HG03139 (cell line): ENCODE data around the gene TRDMT1.

Experiments used
- ATAC-seq: cut with Tn5 transposase; IDR thresholded peaks from one replicate; pipeline ENCODE4 v1.9.1; 2021; ENCODE audit not compliant: unreplicated experiment

Gene TRDMT1

DNA sequence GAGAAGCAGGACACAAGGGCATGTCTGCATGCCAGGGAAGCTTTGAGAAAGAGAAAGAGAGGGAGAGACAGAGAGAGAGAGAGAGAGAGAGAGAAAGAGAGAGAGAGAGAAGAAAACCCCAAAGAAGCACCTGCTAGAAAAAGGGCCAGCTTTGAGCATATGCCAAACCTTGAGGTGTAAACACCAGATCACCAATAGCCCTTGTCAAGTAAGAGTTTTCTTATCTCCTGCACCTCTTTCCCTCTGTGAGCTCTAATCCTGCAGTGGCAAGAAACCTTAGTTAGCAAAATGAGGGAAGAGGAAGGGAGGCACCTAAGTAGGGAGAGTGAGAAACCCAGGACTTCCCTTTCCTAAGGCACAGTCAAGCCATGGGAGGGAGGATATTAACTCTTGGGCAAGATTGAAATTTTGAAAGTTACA lies 11.3 kb upstream of the TRDMT1 start:
- ATAC-seq: no peak

DNA sequence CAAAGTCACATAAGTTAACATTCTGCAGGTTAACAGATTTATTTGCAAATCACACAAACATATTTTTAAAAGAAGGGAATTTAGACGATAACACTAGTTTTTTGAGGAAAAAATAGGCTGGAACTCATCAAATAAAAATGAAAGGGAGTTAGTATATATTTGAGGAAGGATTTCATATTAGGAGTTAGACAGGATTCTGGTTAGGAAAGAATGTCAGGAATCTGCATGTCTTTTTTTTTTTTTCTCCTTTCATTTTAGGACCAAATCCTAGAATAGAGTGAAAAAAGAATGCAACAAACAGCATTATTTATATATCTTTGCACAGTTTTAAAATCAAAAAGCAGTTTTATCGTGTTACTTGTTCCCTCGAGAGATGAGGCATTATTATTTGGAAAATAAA lies 8.9 kb upstream of the TRDMT1 start:
- no peak for ATAC-seq

DNA sequence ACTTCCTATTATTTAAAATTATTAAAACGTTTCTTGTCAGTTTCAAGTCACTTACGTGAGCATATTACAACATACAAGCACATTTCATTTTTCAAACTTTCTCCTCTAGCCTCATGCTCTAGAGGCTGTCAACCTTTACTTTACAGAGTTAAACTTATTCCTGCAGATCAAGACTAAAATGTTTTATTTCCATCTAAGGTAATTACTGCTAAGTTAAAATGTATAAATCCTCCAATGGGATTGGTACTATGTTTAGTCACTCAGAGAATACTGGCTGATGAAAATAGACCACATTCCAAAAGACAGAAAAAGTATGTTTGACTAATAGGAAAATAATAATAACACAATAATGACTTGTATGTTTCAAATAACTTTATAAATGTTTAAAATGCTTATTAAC lies 8.4 kb upstream of the TRDMT1 start:
- no peak for ATAC-seq

DNA sequence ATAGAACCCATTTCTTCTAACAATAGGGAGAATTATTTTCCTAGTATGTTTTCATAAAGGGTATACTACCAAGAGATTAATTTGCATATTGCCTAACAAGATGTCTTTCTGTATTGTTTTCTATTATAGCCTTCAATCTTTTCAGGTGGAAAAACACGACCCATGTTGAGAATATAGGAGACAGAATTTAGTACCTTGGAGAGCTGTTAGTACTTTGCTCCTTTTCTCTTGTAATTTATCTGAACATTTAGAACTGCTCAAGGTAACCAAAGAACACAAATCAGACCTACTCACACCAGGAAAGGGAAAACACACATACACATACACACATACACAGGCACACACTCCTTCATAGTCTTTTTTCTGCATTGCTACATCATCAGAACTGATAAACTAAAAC lies 7.8 kb upstream of the TRDMT1 start:
- ATAC-seq: no peak

DNA sequence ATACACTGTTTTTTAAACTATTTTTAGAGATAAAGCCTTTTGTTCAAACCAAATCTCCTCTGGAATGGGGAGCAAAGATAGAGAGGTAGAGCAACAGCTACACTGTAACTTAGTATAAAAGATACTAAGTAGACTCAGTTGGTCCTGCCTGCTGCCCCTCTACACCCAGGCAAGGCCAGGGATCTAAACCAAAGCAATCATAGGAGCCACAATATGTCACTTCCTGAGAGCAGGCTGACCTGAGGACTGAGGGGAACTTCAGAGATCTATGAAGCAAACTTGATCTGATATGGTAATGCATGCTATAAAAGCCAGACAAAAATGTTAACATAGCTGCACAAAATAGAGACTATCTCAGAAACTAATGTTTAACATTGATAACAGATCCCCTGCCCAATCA lies 7.0 kb upstream of the TRDMT1 start:
- no peak for ATAC-seq

DNA sequence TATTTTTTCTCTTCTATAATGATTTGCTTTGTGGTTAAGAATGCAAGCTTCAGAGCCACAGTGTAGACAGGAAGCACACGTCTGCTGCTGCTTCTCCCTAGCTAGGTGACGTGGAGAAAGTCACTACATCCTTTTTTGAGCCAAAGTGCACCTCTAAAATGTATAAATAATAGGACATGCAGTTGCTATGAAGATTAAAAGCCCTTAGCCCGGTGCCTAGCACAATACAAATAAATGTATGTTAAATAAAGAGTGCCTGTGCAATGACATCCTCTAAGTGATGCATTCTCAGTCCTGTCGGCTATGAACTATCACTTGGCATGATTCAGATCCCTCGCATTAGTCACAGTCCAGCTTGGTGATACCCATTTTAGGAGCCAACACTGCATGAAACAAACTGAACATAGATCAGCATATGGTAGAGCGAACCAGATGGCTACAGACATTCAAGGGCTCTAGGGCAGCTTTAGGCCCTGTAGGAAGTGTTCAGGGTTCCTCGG lies 4.8 kb upstream of the TRDMT1 start:
- peak; percentile 54 for ATAC-seq

DNA sequence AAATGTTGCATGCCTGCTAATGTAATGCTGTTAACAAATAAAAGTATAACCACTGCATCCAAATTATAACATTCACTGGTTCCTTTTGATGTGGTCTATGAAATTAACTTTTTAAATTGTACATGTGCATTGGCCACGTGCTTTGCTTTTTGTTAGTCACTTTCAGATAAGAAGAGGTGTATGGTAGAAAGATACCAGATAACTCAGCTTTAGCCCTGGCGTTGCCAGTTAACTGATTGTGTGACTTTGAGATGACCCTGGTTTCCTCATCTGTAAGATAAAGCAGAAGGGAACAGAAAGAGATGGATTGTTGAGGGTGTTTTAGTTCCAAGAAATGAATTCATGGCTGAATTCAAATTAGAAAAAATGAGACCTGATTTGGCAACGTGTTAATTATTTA lies 1.9 kb upstream of the TRDMT1 start:
- no peak for ATAC-seq

DNA sequence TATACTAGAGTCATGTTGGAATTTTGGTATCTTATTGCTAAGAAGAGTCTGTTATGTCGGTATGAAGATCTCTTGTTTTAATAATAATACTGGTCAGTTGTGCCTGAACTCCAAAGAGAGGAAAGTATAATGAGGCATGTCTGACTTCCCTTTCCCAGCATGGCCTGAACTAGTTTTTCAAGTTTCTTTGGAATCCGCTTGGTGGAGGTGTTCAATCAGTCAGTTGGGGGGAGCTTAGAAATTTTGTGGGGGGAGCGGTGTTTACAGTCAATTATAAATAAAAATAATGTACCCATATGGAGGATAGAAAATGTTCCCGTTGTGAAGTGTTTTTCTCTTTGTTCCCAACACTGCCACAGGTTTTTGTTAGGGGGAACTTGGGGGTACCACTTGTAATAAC lies 1.5 kb upstream of the TRDMT1 start:
- no peak for ATAC-seq

DNA sequence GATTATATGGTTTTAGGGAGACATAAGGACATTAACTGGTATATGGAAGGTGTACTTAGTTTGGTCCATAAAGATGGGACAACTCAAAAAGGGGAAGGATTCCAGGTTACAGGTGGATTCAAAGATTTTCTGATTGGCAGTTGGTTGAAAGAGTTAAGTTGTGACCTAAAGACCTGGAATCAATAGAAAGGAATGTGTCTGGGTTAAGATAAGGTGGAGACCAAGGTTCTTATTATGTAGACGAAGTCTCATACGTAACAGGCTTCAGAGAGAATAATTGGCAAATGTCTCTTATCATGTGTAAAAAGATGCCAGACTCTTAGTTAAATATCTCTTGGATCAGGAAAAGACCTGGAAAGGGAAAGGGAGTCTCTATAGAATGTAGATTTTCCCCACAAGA lies 1.0 kb upstream of the TRDMT1 start:
- ATAC-seq: no peak

DNA sequence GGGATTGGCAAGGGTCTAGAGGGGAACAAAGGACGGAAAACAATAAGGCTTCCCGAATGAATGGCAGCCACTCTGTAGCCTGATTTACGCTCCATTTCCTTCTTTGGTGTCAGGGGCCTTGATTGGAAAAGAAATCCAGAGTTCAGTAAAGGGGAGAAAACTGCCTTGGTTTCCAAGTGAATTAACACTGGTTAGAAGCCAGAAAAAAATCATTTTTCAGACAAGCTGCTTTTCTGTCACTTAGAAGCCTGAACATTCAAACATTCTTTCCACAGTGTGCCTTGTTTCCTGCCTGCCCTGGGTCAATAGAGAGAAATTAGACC lies 283 bp upstream of the TRDMT1 start:
- no peak for ATAC-seq

DNA sequence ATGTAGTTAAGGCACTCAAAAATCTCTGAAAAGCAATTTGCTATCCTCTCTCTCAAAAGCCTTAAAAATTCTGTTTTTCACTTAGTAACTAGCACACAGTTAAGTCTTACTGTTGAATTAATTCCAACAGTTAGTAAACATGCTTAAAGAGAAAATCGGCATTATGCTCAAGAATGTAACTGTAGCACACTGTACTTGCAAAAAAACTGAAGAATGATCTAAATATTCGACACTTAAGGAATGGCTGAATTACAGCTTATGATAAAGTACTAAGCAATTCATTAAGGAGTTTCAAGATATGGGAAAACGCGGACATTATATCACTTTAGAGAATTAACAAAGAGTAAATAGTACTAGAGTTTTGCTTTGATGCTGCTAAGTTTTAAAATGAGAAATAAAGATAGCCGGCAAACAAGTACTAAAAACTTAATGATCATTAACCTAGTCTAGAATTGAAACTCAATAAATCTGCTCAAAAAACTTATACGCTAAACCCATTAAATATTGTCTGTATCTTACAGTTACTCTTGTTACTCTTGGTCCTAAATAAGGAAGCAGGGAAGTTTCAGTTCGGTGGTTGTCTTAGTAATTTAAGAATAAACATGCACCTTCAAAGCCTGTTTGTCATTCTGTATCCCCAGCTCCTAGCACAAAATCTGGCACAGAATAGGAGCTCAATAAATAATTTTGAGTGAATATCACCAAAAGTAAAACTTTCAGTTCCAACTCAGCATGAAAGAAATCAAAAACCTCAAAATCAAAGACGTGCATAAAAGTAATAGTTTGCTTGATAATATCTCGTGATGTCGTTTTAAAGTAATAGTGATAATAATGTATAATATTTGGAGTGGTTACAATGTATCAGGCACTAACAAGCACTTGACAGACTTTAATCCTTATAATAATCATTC lies 1.2 kb downstream of the TRDMT1 start:
- no peak for ATAC-seq

DNA sequence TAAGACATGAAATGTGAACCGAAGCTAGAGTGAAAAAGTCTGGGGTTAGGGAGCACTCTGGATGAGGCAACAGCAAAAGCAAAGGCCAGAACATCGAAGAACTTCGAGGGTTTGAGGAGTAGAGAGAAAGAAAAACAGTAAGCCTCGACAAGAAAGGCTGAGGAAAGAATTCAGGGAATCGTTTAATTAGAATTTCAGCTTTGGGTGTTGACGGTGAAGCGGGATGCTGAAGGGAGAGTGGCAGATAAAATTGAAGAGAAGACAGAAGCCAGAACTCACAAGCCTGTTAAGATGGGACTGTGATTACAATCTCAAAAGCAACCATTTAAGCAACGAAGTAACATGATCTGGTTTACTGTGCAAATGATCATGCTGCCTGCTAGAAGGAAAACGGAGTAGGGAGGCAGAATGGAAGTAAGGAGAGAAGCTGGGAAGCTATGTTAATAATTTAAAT lies 2.1 kb downstream of the TRDMT1 start:
- ATAC-seq: no peak

DNA sequence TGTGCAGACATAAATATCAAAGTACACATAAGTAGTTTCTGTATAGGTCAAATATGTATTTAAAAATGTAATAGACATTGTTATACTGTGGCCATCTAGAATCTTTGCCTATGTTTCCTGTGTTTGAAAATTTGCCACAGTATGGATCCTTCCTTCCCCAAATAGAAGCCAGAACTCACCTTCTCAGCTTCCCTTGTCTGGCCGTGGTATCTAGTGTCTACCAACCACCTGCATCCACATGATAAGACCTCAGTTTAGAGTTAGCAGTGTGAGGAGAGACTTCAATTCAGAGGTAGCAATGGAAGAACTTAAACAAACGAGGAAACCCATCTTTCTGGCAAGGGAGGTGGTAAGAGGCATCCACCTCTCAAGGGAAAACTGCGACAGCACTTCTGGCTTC lies 4.9 kb downstream of the TRDMT1 start:
- ATAC-seq: no peak

DNA sequence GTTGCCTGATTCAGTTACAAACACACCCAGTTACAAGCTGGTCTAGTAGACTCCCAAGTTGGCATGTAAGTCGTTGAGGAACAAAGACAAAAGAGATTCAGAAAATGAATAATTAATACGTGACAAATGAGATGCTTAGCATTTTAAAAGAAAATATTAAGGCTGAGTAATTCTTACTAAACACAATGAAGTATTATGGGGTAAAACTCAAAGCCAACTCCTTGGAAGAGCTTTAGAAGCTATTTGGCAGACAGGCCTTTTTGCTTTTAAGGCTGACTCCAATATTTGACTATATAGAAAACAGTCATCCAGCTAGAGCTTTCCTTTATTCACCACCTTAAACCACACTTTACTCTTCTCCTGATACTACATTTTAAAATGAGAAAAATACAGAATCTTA lies 5.4 kb downstream of the TRDMT1 start:
- ATAC-seq: no peak

DNA sequence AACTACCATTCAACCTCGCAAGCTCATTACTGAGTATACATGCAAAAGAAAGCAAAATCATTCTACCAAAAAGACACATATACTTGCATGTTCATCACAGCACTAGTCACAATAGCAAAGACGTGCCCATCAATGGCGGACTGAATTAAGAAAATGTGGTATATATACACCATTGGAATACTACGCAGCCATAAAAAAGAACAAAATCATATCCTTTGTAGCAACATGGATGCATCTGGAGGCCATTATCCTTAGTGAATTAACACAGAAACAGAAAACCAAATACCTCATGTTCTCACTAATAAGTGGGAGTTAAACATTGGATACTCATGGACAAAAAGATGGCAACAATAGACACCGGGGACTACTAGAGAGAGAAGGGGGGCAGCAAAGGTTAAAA lies 6.4 kb downstream of the TRDMT1 start:
- no peak for ATAC-seq

DNA sequence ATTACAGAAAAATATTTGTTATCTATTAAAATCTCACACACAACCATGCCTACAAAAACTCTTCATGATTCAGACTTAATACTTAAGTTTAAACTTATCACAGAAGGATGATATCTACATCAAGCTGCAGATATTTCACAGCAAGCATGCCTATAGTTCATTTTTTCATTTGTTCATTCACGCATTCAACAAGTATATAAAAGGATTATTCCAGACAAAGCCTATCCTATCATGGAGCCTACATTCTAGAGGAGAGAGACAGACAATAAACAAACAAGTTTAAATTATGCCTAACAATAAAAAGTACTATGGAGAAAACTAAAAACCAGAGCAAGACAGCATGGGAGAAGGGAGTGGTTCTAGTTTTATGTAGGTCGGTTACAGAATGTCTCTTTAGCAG lies 10.9 kb downstream of the TRDMT1 start:
- ATAC-seq: no peak

DNA sequence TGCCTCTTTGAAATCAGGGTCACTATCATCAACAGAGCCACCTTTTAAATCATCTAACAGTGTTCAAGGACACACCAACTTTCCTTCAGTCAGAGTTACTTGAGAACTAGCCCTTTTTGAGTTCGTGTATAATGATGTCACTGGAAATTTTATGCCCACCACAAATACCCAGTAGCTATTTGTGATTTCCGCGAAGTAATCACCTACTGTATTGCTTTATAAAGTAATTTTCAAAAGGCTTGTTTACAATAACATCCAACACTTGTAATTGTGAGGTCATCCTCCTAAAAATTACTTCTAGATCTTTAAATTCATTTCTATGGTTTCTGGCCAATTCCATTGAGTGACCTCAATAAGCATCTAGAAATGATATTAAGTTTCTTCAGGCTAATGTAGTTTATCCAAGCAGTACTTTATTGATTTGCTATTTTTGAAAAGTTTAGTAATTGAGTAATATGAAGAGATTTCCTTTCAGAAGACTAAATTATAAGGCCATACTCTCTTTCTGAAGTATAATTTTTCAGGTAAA lies 12.8 kb downstream of the TRDMT1 start:
- ATAC-seq: no peak

DNA sequence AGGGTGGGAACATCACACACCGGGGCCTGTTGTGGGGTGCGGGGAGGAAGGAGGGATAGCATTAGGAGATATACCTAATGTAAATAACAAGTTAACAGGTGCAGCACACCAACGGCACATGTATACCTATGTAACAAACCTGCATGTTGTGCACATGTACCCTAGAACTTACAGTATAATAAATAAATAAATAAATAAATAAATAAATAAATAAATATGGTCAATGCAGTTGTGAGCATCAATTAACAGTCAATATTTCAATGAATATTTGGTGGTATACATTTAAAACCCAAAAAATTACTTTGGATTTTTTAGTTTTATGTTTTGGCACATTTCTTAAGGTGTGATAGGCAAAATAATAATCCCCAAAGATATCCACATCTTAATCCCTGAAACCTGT lies 15.6 kb downstream of the TRDMT1 start:
- no peak for ATAC-seq

DNA sequence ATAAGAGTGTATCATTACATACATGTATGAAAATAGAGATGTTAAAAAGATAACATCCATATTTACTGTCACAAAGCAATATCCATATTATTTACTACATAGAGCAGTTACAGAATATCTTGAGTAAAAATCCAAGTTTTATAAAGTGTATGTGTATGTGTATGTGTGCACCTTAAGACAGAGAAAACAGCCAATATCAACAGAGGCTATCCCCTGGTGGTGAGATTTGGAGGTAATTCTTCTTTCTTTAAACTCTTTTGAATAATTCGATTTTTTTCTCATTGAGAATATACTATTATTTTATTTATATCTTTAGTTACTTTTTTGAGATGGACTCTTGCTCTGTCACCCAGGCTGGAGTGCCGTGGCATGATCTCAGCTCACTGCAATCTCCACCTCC lies 18.4 kb downstream of the TRDMT1 start:
- no peak for ATAC-seq

DNA sequence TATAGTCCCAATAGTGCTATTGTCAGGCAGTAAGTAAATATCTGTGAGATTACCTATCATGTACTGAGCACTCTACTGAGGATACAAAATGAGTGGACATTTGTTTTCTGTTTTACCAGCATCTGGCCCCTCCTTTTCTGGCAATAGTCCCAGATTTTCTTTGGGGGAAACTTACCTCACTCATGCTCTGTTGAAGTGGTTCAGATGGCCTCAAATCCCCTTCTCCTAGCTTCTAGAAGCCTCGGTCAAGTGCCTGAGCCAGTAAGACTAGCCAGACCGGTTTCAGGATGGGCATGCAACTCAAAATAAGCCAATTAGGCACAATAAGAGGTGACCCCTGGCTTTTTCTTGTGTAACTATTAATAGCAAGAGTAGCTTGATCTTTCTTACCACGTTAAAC lies 19.7 kb downstream of the TRDMT1 start:
- no peak for ATAC-seq

DNA sequence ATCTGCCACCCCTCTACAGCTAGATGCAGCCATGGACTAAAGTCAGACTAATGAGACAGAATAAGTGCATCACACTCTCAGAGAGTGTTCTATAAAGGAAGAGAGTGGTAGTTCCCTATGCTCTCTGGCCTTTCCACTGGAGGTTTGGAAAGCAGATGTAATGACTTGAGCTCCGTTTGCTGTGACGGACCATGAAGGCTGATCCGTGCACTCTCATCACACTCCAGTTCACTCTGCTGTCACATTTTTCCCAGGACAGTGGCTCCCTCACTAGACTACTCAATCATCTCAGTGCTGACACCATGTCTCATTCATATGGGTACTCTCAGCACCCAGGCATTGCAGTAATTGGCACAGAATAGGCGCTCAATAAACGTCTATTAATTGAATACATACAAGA lies 20.4 kb downstream of the TRDMT1 start:
- no peak for ATAC-seq

DNA sequence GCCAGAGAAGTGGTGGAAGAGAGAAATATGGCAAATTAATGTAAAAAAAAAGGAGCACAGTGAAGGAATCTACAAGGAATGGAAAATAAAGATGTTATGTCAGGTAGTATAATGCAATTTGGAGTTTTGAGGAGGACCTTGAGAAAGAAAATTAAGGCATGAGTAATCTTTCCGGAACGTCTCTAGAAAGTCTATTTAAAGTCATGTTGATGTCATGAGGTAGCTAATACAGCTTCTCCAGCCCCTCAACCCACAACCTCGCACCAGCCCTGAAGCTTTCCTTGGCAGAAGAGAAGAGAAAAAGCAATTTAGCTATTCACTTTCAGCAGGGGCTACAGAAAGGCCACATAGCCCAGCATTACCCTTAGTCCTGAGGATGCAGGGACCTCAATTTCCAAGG lies 22.5 kb downstream of the TRDMT1 start:
- no peak for ATAC-seq

DNA sequence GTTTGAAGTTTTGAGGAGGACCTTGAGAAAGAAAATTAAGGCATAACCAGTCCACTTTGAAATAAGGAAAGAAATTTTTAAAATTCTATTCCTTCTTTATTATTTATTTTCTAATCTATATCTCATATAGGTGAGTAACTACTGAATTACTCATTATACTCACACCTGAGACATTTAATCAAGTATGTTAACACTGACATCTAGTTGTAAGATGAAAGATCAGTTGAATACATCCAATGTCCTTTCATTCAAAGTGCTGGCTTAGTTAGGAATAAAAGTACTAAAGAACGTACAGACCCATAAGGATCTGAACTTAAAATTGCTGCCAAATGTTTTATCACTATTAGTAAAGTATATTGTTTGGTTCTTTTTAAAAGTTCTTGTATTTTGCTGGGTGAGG lies 23.5 kb downstream of the TRDMT1 start:
- ATAC-seq: no peak
